ENCODE measurements around the gene SS18. TPM values are rescaled to one million over a fixed set of nuclear protein-coding genes. Genes with fewer than 3 reads are reported as not detected.

SS18 gene
- total and polyA plus RNA-seq, 2 donors (not counting 1 experiment from before 2014, with no cell fraction given) = 62.4 to 114 TPM

- Histone ChIP-seq H2AFZ (ENCODE audit: insufficient read depth, low read depth, low read length, poor library complexity, severe bottlenecking) (no peak overlapping the region), H4K20me1 (ENCODE audit: control insufficient read depth, insufficient read depth, low read length, poor library complexity, severe bottlenecking) (peaks cover 2% of the 10 kb centered on the region), H3K4me1 (ENCODE audit: control insufficient read depth in 2 of 2, insufficient read depth in 2 of 2, low read length in 2 of 2) (no peaks in the 10 kb centered on the region), H3K4me3 (ENCODE audit: control extremely low read depth in 1 of 5, extremely low read depth in 1 of 5, insufficient read depth in 1 of 5, low read depth in 2 of 5, low read length in 4 of 5) (no peak overlapping the region), H3K79me2 (ENCODE audit: control insufficient read depth, insufficient read depth, low read length) (no peaks in the 10 kb centered on the region), H3K9ac (ENCODE audit: low read length) (no peak overlapping the region), H3K9me3 (ENCODE audit: control extremely low read depth in 1 of 3, control insufficient read depth in 2 of 3, insufficient read depth in 1 of 3, low read length in 2 of 3) (no peaks in the 10 kb centered on the region), H3K36me3 (replicated peaks in 1 of 2; ENCODE audit: control extremely low read depth in 1 of 2, control insufficient read depth in 1 of 2, extremely low read depth in 1 of 2, insufficient read depth in 2 of 2, low read length in 1 of 2) (peaks cover 7 to 72% of the 10 kb centered on the region in 2 experiments), H3K4me2 (replicated peaks; ENCODE audit: low read depth, low read length, poor library complexity, severe bottlenecking) (no peak overlapping the region), H3K27me3 (replicated peaks in 1 of 4; ENCODE audit: control extremely low read depth in 1 of 4, control insufficient read depth in 3 of 4, insufficient read depth in 4 of 4, low read length in 3 of 4) (no peaks in the 10 kb centered on the region), H3K27ac (ENCODE audit: low read length in 2 of 2) (no peak overlapping the region)
- ATAC-seq (ENCODE audit: low read depth) (no peak), DNase-seq (no peak)
- peaks cover 3% of the 10 kb centered on the region for H3K9me3 Mint-ChIP-seq (ENCODE audit: insufficient read depth)
- intact Hi-C loops (cut with micrococcal nuclease) = no loop called here
- TF ChIP-seq EZH2 (IDR thresholded peaks at IDR 0.05; ENCODE audit: borderline replicate concordance, insufficient read depth, low read depth, low read length, poor library complexity, severe bottlenecking) = no peak
- TF ChIP-seq, protein P1, sequence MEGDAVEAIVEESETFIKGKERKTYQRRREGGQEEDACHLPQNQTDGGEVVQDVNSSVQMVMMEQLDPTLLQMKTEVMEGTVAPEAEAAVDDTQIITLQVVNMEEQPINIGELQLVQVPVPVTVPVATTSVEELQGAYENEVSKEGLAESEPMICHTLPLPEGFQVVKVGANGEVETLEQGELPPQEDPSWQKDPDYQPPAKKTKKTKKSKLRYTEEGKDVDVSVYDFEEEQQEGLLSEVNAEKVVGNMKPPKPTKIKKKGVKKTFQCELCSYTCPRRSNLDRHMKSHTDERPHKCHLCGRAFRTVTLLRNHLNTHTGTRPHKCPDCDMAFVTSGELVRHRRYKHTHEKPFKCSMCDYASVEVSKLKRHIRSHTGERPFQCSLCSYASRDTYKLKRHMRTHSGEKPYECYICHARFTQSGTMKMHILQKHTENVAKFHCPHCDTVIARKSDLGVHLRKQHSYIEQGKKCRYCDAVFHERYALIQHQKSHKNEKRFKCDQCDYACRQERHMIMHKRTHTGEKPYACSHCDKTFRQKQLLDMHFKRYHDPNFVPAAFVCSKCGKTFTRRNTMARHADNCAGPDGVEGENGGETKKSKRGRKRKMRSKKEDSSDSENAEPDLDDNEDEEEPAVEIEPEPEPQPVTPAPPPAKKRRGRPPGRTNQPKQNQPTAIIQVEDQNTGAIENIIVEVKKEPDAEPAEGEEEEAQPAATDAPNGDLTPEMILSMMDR (IDR thresholded peaks at IDR 0.05) = no peak
- H3K4me1 Mint-ChIP-seq = peaks cover 9% of the 10 kb centered on the region
- ChIA-PET CTCF (no interaction called here), POLR2A (no interaction called here)
- no CpG with 5 or more reads among the region's 3 CpGs for WGBS (ENCODE audit: insufficient coverage)
- no peak overlapping the region for H3K27ac Mint-ChIP-seq
- H3K4me3 Mint-ChIP-seq = no peak overlapping the region
- no peaks in the 10 kb centered on the region for H3K27me3 Mint-ChIP-seq
Measured at GRCh38 chr18:26021061-26021754, 69.2 kb downstream of the SS18 start.

- Histone ChIP-seq H3K9ac (ENCODE audit: low read length) (no peak overlapping the region), H3K4me2 (replicated peaks; ENCODE audit: low read depth, low read length, poor library complexity, severe bottlenecking) (no peak overlapping the region), H2AFZ (ENCODE audit: insufficient read depth, low read depth, low read length, poor library complexity, severe bottlenecking) (no peak overlapping the region), H3K36me3 (replicated peaks in 1 of 2; ENCODE audit: control extremely low read depth in 1 of 2, control insufficient read depth in 1 of 2, extremely low read depth in 1 of 2, insufficient read depth in 2 of 2, low read length in 1 of 2) (peaks cover 7 to 62% of the 10 kb centered on the region in 2 experiments), H3K9me3 (ENCODE audit: control extremely low read depth in 1 of 3, control insufficient read depth in 2 of 3, insufficient read depth in 1 of 3, low read length in 2 of 3) (no peaks in the 10 kb centered on the region), H3K4me1 (ENCODE audit: control insufficient read depth in 2 of 2, insufficient read depth in 2 of 2, low read length in 2 of 2) (no peaks in the 10 kb centered on the region), H3K79me2 (ENCODE audit: control insufficient read depth, insufficient read depth, low read length) (no peaks in the 10 kb centered on the region), H3K4me3 (ENCODE audit: control extremely low read depth in 1 of 5, extremely low read depth in 1 of 5, insufficient read depth in 1 of 5, low read depth in 2 of 5, low read length in 4 of 5) (no peak overlapping the region), H3K27ac (ENCODE audit: low read length in 2 of 2) (no peak overlapping the region), H4K20me1 (ENCODE audit: control insufficient read depth, insufficient read depth, low read length, poor library complexity, severe bottlenecking) (no peaks in the 10 kb centered on the region), H3K27me3 (replicated peaks in 1 of 4; ENCODE audit: control extremely low read depth in 1 of 4, control insufficient read depth in 3 of 4, insufficient read depth in 4 of 4, low read length in 3 of 4) (no peaks in the 10 kb centered on the region)
- TF ChIP-seq EZH2 (IDR thresholded peaks at IDR 0.05; ENCODE audit: borderline replicate concordance, insufficient read depth, low read depth, low read length, poor library complexity, severe bottlenecking) = no peak
- TF ChIP-seq, protein P1 (IDR thresholded peaks at IDR 0.05) = no peak
- ChIA-PET POLR2A (no interaction called here), CTCF (no interaction called here)
- DNase-seq = no peak
- intact Hi-C loops (cut with micrococcal nuclease) = no loop called here
- Mint-ChIP-seq H3K4me1 (peaks cover 3% of the 10 kb centered on the region), H3K9me3 (ENCODE audit: insufficient read depth) (no peaks in the 10 kb centered on the region), H3K27ac (no peak overlapping the region), H3K4me3 (no peak overlapping the region), H3K27me3 (no peaks in the 10 kb centered on the region)
- no peak for ATAC-seq (ENCODE audit: low read depth)
Measured at GRCh38 chr18:26017929-26018328, 72.5 kb downstream of the SS18 start.

Data from B cell (primary cell).